SK-N-SH (cell line): Measurements from ENCODE around the gene OTOA. TPM values are rescaled to one million over a fixed set of nuclear protein-coding genes. Genes with fewer than 3 reads are reported as not detected.
A peak's percentile ranks its signal among the peaks of the same experiment; 100 is the strongest.

ENCODE experiments used
- CTCF ChIA-PET: fragments of 300-600, 350-600 bp; formaldehyde crosslinking; extraction: SDS; loops from one replicate; lab custom pipeline; 2021; lab: Yijun Ruan, JAX
- POLR2A ChIA-PET: fragments of 350-600 bp; sonication (Branson Sonifier 250); formaldehyde crosslinking; extraction: SDS; loops from one replicate; lab custom pipeline; 2020; ENCODE audit warnings: antibody characterized with exemption, inconsistent platforms; lab: Yijun Ruan, JAX
- DNase-seq: peaks from one replicate; pipeline ENCODE4 v3.0.0; 2012
- H2AFZ ChIP-seq: fragments of 200-600 bp; sonication (generic); 2 replicates; pipeline ENCODE4 v1.8.1; 2016; ENCODE audit warnings: antibody characterized with exemption, mild to moderate bottlenecking, low read depth
- H3F3A ChIP-seq: fragments of 200-600 bp; sonication (generic); replicated peaks from 2 replicates; pipeline ENCODE3; 2016; ENCODE audit warnings: antibody characterized with exemption, mild to moderate bottlenecking; ENCODE audit not compliant: insufficient read depth
- H3K27ac ChIP-seq, 2 experiments: fragments of 200-500 bp in 1 of 2; fragments of 200-600 bp in 1 of 2; sonication (Bioruptor generic) in 1 of 2; sonication (generic), shearing (Covaris generic) in 1 of 2; 2 replicates each; pipeline versions ENCODE4 v1.5.1 to v1.6.1; 2014 to 2016; ENCODE audit warnings: low read depth in 2 of 2, inconsistent platforms in 1 of 2, low read length in 1 of 2, mild to moderate bottlenecking in 1 of 2, mixed read lengths in 1 of 2
- H3K27me3 ChIP-seq: fragments of 200-600 bp; sonication (generic), shearing (Covaris generic); 2 replicates; pipeline ENCODE4 v1.6.1; 2016; ENCODE audit warnings: mixed run types; ENCODE audit not compliant: insufficient read depth
- H3K36me3 ChIP-seq, 2 experiments: fragments of 200-500 bp in 1 of 2; fragments of 200-600 bp in 1 of 2; sonication (Bioruptor generic) in 1 of 2; sonication (generic) in 1 of 2; replicated peaks in 1 of 2; 2 replicates each; pipeline versions ENCODE3 to v1.5.1; 2014 to 2016; ENCODE audit warnings: low read length in 1 of 2, mild to moderate bottlenecking in 1 of 2; ENCODE audit not compliant: insufficient read depth in 2 of 2, control insufficient read depth in 1 of 2
- H3K4me1 ChIP-seq, 2 experiments: fragments of 200-500 bp in 1 of 2; fragments of 200-600 bp in 1 of 2; sonication (Bioruptor generic) in 1 of 2; sonication (generic), shearing (Covaris generic) in 1 of 2; 2 replicates each; pipeline versions ENCODE4 v1.5.1 to v1.6.1; 2014 to 2016; ENCODE audit warnings: low read depth in 1 of 2, low read length in 1 of 2, mixed run types in 1 of 2; ENCODE audit not compliant: insufficient read depth in 2 of 2, control insufficient read depth in 1 of 2
- H3K4me2 ChIP-seq: fragments of 200-600 bp; sonication (generic), shearing (Covaris generic); 2 replicates; pipeline ENCODE4 v1.6.1; 2017; ENCODE audit warnings: mixed run types
- H3K4me3 ChIP-seq, 2 experiments: fragments of 200-500 bp in 1 of 2; fragments of 200-600 bp in 1 of 2; sonication (Bioruptor generic) in 1 of 2; sonication (generic), shearing (Covaris generic) in 1 of 2; 2 replicates each; pipeline versions ENCODE4 v1.5.1 to v1.8.1; 2014 to 2016; ENCODE audit warnings: low read depth in 2 of 2, inconsistent platforms in 1 of 2, low read length in 1 of 2, mild to moderate bottlenecking in 1 of 2, mixed read lengths in 1 of 2, moderate library complexity in 1 of 2
- H3K79me2 ChIP-seq: fragments of 200-600 bp; sonication (generic); 2 replicates; pipeline ENCODE4 v1.8.1; 2017; ENCODE audit warnings: mild to moderate bottlenecking; ENCODE audit not compliant: insufficient read depth
- H3K9ac ChIP-seq: fragments of 200-600 bp; sonication (generic); 2 replicates; pipeline ENCODE4 v1.6.1; 2017; ENCODE audit warnings: mixed run types
- H3K9me2 ChIP-seq: fragments of 200-600 bp; sonication (generic); 2 replicates; pipeline ENCODE4 v1.6.1; 2017; ENCODE audit warnings: mixed run types
- H3K9me3 ChIP-seq: fragments of 200-600 bp; sonication (generic); 2 replicates; pipeline ENCODE4 v1.6.1; 2017; ENCODE audit warnings: mixed run types, mild to moderate bottlenecking, moderate library complexity
- H4K20me1 ChIP-seq: fragments of 200-600 bp; sonication (generic); 2 replicates; pipeline ENCODE4 v1.6.1; 2017; ENCODE audit warnings: mild to moderate bottlenecking, mixed run types; ENCODE audit not compliant: insufficient read depth
- FOXM1 ChIP-seq: IDR thresholded peaks from 2 replicates; pipeline ENCODE4 v1.4.0; 2012; ENCODE audit warnings: low read depth, mild to moderate bottlenecking
- NRF1 ChIP-seq: IDR thresholded peaks from 2 replicates; pipeline ENCODE4 v1.6.1; 2012; ENCODE audit warnings: low read depth, mild to moderate bottlenecking, low read length
- RFX5 ChIP-seq: IDR thresholded peaks from 2 replicates; pipeline ENCODE4 v1.6.1; 2012; ENCODE audit warnings: mild to moderate bottlenecking, improper control_type of control experiment, low read length
- WGBS: methylation state at CpG from one replicate; pipeline ENCODE4 v1.1.6; 2017; ENCODE audit warnings: low lambda C conversion rate; 5-methylcytosine and 5-hydroxymethylcytosine counted together
- polyA plus RNA-seq, 3 experiments: library from polyadenylated mRNA; depleted of rRNA; stranded (reverse); fragments of >200 nt; gene quantifications; 2 replicates each; pipeline ENCODE4 v1.2.3, GENCODE V29; 2012
- TF ChIP-seq, protein P1 (sequence below): fragments of 200-600 bp; sonication (generic); IDR thresholded peaks from 2 replicates; pipeline ENCODE4 v1.6.1; 2017; ENCODE audit warnings: antibody characterized with exemption, mild to moderate bottlenecking, moderate library complexity
- TF ChIP-seq, protein P2 (sequence below): IDR thresholded peaks from 2 replicates; pipeline ENCODE4 v1.6.1; 2012; ENCODE audit warnings: mild to moderate bottlenecking, low read depth, low read length, moderate library complexity

Gene OTOA
- polyA plus RNA-seq, 1 of the 3 experiments (the other 2 are of a cell fraction) = 0.02 TPM

DNA sequence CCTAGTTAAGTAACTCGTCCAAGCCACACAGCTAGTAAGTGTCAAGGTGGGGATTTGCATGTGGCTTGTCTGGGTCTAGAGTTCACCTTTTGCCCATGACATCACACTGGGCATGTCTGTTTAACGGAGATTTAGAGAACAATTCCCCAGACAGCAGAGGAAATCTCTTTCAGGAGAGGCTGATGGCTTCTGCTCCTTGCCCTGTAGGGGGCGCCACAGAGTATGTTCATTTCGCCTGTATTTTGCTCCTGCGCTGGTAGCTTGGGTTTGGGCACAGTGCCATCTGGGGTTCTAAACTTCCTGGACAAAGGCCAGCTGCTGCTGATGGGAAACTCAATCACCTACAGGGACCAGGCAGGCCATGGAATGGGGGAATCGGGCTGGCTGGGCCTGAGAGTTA is 20.4 kb downstream of the OTOA start:
- H3K27ac ChIP-seq = no peak overlapping the region
- H3K4me1 ChIP-seq = no peaks in the 10 kb centered on the region
- no peaks in the 10 kb centered on the region for H3F3A ChIP-seq
- no peaks in the 10 kb centered on the region for H4K20me1 ChIP-seq
- CTCF ChIA-PET = interaction anchor here (0.7 to 6.8 kb wide), 11 partner anchors 9 to 503 kb away, joined by 3 to 47 read pairs (median 6); partner anchors contain the start of gene OTOA
- no peaks in the 10 kb centered on the region for H3K9me3 ChIP-seq
- no peak overlapping the region for H3K4me2 ChIP-seq
- no peaks in the 10 kb centered on the region for H3K79me2 ChIP-seq
- no peaks in the 10 kb centered on the region for H3K9me2 ChIP-seq
- H3K36me3 ChIP-seq = no peaks in the 10 kb centered on the region
- no peak overlapping the region for H2AFZ ChIP-seq
- H3K27me3 ChIP-seq = peaks cover 4% of the 10 kb centered on the region; the same call in 1 of the 2 replicates
- DNase-seq = peak; percentile 42
- 31% methylated on average over 6 of the region's 6 CpGs for WGBS
- no peak overlapping the region; a peak in 1 of 4 replicates for H3K4me3 ChIP-seq
- TF ChIP-seq, protein P1, sequence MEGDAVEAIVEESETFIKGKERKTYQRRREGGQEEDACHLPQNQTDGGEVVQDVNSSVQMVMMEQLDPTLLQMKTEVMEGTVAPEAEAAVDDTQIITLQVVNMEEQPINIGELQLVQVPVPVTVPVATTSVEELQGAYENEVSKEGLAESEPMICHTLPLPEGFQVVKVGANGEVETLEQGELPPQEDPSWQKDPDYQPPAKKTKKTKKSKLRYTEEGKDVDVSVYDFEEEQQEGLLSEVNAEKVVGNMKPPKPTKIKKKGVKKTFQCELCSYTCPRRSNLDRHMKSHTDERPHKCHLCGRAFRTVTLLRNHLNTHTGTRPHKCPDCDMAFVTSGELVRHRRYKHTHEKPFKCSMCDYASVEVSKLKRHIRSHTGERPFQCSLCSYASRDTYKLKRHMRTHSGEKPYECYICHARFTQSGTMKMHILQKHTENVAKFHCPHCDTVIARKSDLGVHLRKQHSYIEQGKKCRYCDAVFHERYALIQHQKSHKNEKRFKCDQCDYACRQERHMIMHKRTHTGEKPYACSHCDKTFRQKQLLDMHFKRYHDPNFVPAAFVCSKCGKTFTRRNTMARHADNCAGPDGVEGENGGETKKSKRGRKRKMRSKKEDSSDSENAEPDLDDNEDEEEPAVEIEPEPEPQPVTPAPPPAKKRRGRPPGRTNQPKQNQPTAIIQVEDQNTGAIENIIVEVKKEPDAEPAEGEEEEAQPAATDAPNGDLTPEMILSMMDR = peak; percentile 59
- TF ChIP-seq RFX5 (no peak), NRF1 (no peak)
- POLR2A ChIA-PET = no interaction called here
- H3K9ac ChIP-seq = no peak overlapping the region

DNA sequence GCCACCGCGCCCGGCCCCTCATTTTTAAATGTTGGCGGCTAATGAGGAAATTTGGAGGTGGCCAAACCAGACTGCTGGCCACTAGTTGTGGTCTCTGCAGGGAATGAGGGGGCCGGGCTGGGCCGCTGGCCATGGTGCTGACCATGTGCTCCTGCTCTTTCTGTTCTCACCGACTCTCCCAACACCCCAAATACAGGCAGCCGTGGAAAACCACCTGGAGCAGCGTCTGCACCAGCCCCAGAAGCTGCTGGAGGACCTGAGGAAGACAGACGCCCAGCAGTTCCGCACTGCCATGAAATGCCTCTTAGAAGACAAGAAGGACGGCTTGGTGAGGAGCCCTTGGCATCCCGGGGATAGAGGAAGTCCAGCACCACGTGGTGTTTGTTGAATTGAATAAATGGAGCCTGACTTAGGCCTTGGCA is 21.3 kb downstream of the OTOA start:
- H3K36me3 ChIP-seq = no peaks in the 10 kb centered on the region
- peaks cover 4% of the 10 kb centered on the region; the same call in 1 of the 2 replicates for H3K27me3 ChIP-seq
- H3K4me2 ChIP-seq = no peak overlapping the region
- POLR2A ChIA-PET = no interaction called here
- DNase-seq = no peak
- no peaks in the 10 kb centered on the region for H3K9me3 ChIP-seq
- H4K20me1 ChIP-seq = no peaks in the 10 kb centered on the region
- H3K4me1 ChIP-seq = no peaks in the 10 kb centered on the region
- H3K27ac ChIP-seq = no peak overlapping the region
- H3K79me2 ChIP-seq = no peaks in the 10 kb centered on the region
- WGBS = 91% methylated on average over 11 of the region's 14 CpGs
- no peak overlapping the region for H3K4me3 ChIP-seq
- H3K9ac ChIP-seq = no peak overlapping the region
- no peak for TF ChIP-seq FOXM1
- TF ChIP-seq, protein P2, sequence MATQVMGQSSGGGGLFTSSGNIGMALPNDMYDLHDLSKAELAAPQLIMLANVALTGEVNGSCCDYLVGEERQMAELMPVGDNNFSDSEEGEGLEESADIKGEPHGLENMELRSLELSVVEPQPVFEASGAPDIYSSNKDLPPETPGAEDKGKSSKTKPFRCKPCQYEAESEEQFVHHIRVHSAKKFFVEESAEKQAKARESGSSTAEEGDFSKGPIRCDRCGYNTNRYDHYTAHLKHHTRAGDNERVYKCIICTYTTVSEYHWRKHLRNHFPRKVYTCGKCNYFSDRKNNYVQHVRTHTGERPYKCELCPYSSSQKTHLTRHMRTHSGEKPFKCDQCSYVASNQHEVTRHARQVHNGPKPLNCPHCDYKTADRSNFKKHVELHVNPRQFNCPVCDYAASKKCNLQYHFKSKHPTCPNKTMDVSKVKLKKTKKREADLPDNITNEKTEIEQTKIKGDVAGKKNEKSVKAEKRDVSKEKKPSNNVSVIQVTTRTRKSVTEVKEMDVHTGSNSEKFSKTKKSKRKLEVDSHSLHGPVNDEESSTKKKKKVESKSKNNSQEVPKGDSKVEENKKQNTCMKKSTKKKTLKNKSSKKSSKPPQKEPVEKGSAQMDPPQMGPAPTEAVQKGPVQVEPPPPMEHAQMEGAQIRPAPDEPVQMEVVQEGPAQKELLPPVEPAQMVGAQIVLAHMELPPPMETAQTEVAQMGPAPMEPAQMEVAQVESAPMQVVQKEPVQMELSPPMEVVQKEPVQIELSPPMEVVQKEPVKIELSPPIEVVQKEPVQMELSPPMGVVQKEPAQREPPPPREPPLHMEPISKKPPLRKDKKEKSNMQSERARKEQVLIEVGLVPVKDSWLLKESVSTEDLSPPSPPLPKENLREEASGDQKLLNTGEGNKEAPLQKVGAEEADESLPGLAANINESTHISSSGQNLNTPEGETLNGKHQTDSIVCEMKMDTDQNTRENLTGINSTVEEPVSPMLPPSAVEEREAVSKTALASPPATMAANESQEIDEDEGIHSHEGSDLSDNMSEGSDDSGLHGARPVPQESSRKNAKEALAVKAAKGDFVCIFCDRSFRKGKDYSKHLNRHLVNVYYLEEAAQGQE = peak; percentile 87
- H3K9me2 ChIP-seq = no peaks in the 10 kb centered on the region
- no peak overlapping the region for H2AFZ ChIP-seq
- CTCF ChIA-PET = interaction anchor here (0.7 to 6.8 kb wide), 8 partner anchors 8 to 28 kb away, joined by 3 to 47 read pairs (median 8); partner anchors contain the start of gene OTOA
- H3F3A ChIP-seq = no peaks in the 10 kb centered on the region
